Epithelial cell of proximal tubule (primary cell): Measurements from ENCODE around the gene NDUFAF7. TPM values are rescaled to one million over a fixed set of nuclear protein-coding genes. Genes with fewer than 3 reads are reported as not detected.

Experiments used
- DNase-seq: peaks from one replicate; pipeline ENCODE4 v3.0.0-alpha.2; 2011; ENCODE audit warnings: low read depth
- H3K4me3 ChIP-seq: 2 replicates; pipeline ENCODE4 v1.5.1; 2011; ENCODE audit warnings: low read depth, mild to moderate bottlenecking, low read length
- total RNA-seq: library from RNA; depleted of rRNA; stranded (reverse); fragments of >200 nt; gene quantifications from 2 replicates; pipeline ENCODE4 v1.2.3, GENCODE V29; 2015
- TF ChIP-seq, protein P1 (sequence below): conservative IDR thresholded peaks from 2 replicates; pipeline ENCODE4 v1.5.1; 2012; ENCODE audit warnings: low read depth, mild to moderate bottlenecking, low read length

Gene NDUFAF7
- total RNA-seq, 1 donor from 2014 or later = 11.5 TPM

DNA sequence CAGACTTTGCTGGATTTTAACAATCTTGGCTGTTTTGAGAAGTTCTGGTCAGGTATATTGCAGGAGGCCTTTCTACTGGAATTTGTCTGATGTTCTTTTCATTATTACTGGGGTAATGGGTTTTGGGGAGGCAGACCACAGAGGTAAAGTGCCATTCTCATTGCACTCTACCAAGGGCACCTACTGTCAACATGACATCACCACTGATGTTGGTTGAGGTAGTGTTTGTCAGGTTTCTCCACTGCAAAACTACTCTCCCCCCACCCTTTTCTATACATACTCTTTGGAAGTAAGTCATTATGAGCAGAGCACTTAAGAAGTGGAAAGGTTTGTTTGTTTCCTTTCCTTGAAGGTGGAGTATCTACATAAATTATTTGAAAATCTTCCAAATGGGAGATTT lies 66.2 kb downstream of the NDUFAF7 start:
- TF ChIP-seq, protein P1, sequence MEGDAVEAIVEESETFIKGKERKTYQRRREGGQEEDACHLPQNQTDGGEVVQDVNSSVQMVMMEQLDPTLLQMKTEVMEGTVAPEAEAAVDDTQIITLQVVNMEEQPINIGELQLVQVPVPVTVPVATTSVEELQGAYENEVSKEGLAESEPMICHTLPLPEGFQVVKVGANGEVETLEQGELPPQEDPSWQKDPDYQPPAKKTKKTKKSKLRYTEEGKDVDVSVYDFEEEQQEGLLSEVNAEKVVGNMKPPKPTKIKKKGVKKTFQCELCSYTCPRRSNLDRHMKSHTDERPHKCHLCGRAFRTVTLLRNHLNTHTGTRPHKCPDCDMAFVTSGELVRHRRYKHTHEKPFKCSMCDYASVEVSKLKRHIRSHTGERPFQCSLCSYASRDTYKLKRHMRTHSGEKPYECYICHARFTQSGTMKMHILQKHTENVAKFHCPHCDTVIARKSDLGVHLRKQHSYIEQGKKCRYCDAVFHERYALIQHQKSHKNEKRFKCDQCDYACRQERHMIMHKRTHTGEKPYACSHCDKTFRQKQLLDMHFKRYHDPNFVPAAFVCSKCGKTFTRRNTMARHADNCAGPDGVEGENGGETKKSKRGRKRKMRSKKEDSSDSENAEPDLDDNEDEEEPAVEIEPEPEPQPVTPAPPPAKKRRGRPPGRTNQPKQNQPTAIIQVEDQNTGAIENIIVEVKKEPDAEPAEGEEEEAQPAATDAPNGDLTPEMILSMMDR = no peak
- no peak overlapping the region for H3K4me3 ChIP-seq
- DNase-seq = no peak

Other genes starting within 250 kb of the NDUFAF7 start
- gene HEATR5B, start 147.3 kb upstream of the NDUFAF7 start, total RNA-seq = 8.8 and 12.2 TPM in 2 replicates
- gene GPATCH11, start 147.1 kb upstream of the NDUFAF7 start, total RNA-seq = 2.1 and 7.5 TPM in 2 replicates
- 16.1 and 16.7 TPM in 2 replicates for gene EIF2AK2, start 74.7 kb upstream of the NDUFAF7 start, total RNA-seq
- not detected in 2 replicates for gene SULT6B1, start 43.0 kb upstream of the NDUFAF7 start, total RNA-seq
- 17.6 and 24.6 TPM in 2 replicates for gene CEBPZOS, start 35.2 kb upstream of the NDUFAF7 start, total RNA-seq
- 47.3 and 64.2 TPM in 2 replicates for gene CEBPZ, start 62 bp upstream of the NDUFAF7 start, total RNA-seq
- 31.8 and 45.9 TPM in 2 replicates for gene PRKD3, start 93.2 kb downstream of the NDUFAF7 start, total RNA-seq
- 26.4 and 52.3 TPM in 2 replicates for gene QPCT, start 113.0 kb downstream of the NDUFAF7 start, total RNA-seq